K562 (cell line): ENCODE measurements around the gene AMOTL1. TPM values are rescaled to one million over a fixed set of nuclear protein-coding genes. Genes with fewer than 3 reads are reported as not detected.

Source experiments
- ATAC-seq: fragments of 200-7000 bp; cut with Tn5 transposase; 3 replicates; pipeline ENCODE4 v1.9.1; 2020; ENCODE audit warnings: moderate library complexity
- BruUV-seq: library from RNA; stranded (reverse); fragments of 400-500 nt; replicated peaks from 2 replicates; lab custom pipeline; 2021; lab: Mats Ljungman, UMichigan
- CTCF ChIA-PET: fragments of 300-600 bp; formaldehyde crosslinking; extraction: SDS; loops from one replicate; lab custom pipeline; 2021; ENCODE audit warnings: low intra/inter-chr PET ratio; lab: Yijun Ruan, JAX
- POLR2A ChIA-PET: fragments of 300-600, 350-650 bp; sonication (Branson Sonifier 250); formaldehyde crosslinking; extraction: SDS; loops from one replicate; lab custom pipeline; 2021; ENCODE audit warnings: antibody characterized with exemption, inconsistent platforms; lab: Yijun Ruan, JAX
- DNase-seq, 4 experiments: peaks; one replicate each; pipeline versions ENCODE4 v3.0.0 to v3.0.0-alpha.2; 2011 to 2018; ENCODE audit warnings: low spot score in 3 of 4, mixed read lengths in 3 of 4; ENCODE audit errors: extremely low read depth in 1 of 4
- FAIRE-seq: peaks from 2 replicates; lab custom pipeline; 2011; peaks lifted over from hg19 to GRCh38; lab: Jason Lieb, UNC
- H2AFZ ChIP-seq: 2 replicates; pipeline ENCODE4 v1.6.0; 2011; ENCODE audit warnings: low read depth, low read length, control low read depth, inconsistent platforms
- H3K27ac ChIP-seq: fragments of 200-600 bp; 3 replicates; pipeline ENCODE4 v1.8.0; 2011; ENCODE audit warnings: low read depth, mild to moderate bottlenecking, control low read depth, inconsistent platforms, low read length, moderate library complexity, mixed read lengths; ENCODE audit errors: extremely low read depth
- H3K27me3 ChIP-seq, 2 experiments: fragments of 300-600 bp in 1 of 2; 2 replicates in 1 of 2; 3 replicates in 1 of 2; pipeline versions ENCODE4 v1.6.0 to v1.8.0; 2011; ENCODE audit warnings: inconsistent platforms in 2 of 2, low read length in 2 of 2, mild to moderate bottlenecking in 1 of 2, mixed read lengths in 1 of 2, moderate library complexity in 1 of 2; ENCODE audit not compliant: control insufficient read depth in 2 of 2, insufficient read depth in 2 of 2
- H3K36me3 ChIP-seq: fragments of 300-600 bp; 3 replicates; pipeline ENCODE4 v1.8.0; 2011; ENCODE audit warnings: mild to moderate bottlenecking, low read length, inconsistent platforms; ENCODE audit not compliant: control insufficient read depth, insufficient read depth
- H3K4me1 ChIP-seq, 2 experiments: fragments of 200-600 bp in 1 of 2; replicated peaks in 1 of 2; 2 replicates in 1 of 2; 3 replicates in 1 of 2; pipeline versions ENCODE4 v1.5.1 to v1.8.0; 2011; ENCODE audit warnings: inconsistent platforms in 2 of 2, low read length in 2 of 2, mild to moderate bottlenecking in 1 of 2, mixed read lengths in 1 of 2, moderate library complexity in 1 of 2; ENCODE audit not compliant: control insufficient read depth in 2 of 2, insufficient read depth in 2 of 2
- H3K4me2 ChIP-seq: 2 replicates; pipeline ENCODE4 v1.6.1; 2011; ENCODE audit warnings: low read length, control low read depth, inconsistent platforms, mixed read lengths; ENCODE audit not compliant: insufficient read depth
- H3K4me3 ChIP-seq: fragments of 200-600 bp; sonication (generic), shearing (Covaris generic); 2 replicates; pipeline ENCODE4 v1.5.1; 2016; ENCODE audit warnings: control low read depth, inconsistent platforms
- H3K79me2 ChIP-seq: fragments of 200-600 bp; 3 replicates; pipeline ENCODE4 v1.8.0; 2011; ENCODE audit warnings: low read length, inconsistent platforms; ENCODE audit not compliant: control insufficient read depth, insufficient read depth
- H3K9ac ChIP-seq, 2 experiments: 2 replicates each; pipeline versions ENCODE4 v1.6.0 to v1.6.1; 2011; ENCODE audit warnings: low read depth in 2 of 2, low read length in 2 of 2, control low read depth in 1 of 2, inconsistent platforms in 1 of 2, mild to moderate bottlenecking in 1 of 2, mixed read lengths in 1 of 2; ENCODE audit not compliant: insufficient read depth in 1 of 2
- H3K9me1 ChIP-seq: one replicate; pipeline ENCODE4 v1.6.0; 2011; ENCODE audit warnings: inconsistent platforms, mild to moderate bottlenecking, low read length, moderate library complexity; ENCODE audit not compliant: control insufficient read depth, insufficient read depth
- H3K9me3 ChIP-seq: replicated peaks from 2 replicates; pipeline ENCODE4 v1.5.1; 2011; ENCODE audit warnings: low read depth, low read length, inconsistent platforms; ENCODE audit not compliant: control insufficient read depth, insufficient read depth
- H4K20me1 ChIP-seq: replicated peaks from 2 replicates; pipeline ENCODE4 v1.6.1; 2011; ENCODE audit warnings: low read length, inconsistent platforms, mixed read lengths; ENCODE audit not compliant: control insufficient read depth, insufficient read depth
- ATF1 ChIP-seq, 2 experiments: fragments of 450-650 bp in 1 of 2; IDR thresholded peaks; 2 replicates each; pipeline ENCODE4 v1.6.1; 2016; ENCODE audit warnings: missing compliant biosample characterization in 1 of 2, missing genetic modification characterization in 1 of 2
- PRPF4 ChIP-seq: fragments of 200-400 bp; formaldehyde crosslinking; IDR thresholded peaks from one replicate; pipeline ENCODE4 v1.6.1; 2017; ENCODE audit warnings: low read length, low read depth, mild to moderate bottlenecking; ENCODE audit not compliant: insufficient read depth, poor library complexity, severe bottlenecking
- RHOXF2B ChIP-seq: fragments of 250-450 bp; sonication (Bioruptor Pico); conservative IDR thresholded peaks from 2 replicates; pipeline ENCODE4 v1.5.1; 2021
- ZNF408 ChIP-seq: fragments of 250-450 bp; sonication (Bioruptor Pico); IDR thresholded peaks from 2 replicates; pipeline ENCODE4 v1.4.0; 2020; ENCODE audit warnings: low read depth, mild to moderate bottlenecking, moderate library complexity
- ZNF785 ChIP-seq: fragments of 250-450 bp; sonication (Bioruptor Pico); IDR thresholded peaks from 2 replicates; pipeline ENCODE4 v1.4.0; 2020; ENCODE audit warnings: mild to moderate bottlenecking
- WGBS: fragments of 100-300 bp; shearing (Covaris generic); methylation state at CpG from one replicate; pipeline ENCODE4 v1.1.6; 2016; ENCODE audit warnings: low coverage, mixed read lengths; ENCODE audit not compliant: insufficient coverage; ENCODE audit errors: missing lambda C conversion rate; 5-methylcytosine and 5-hydroxymethylcytosine counted together
- in situ Hi-C: fragments of 300-500 bp; cut with MboI; formaldehyde crosslinking; loops from 4 replicates; pipeline ENCODE4 v1.15.0; 2018; ENCODE audit warnings: inconsistent platforms, mixed read lengths
- intact Hi-C: fragments of 100-400 bp; cut with micrococcal nuclease; formaldehyde crosslinking; loops from 2 replicates; pipeline ENCODE4 v1.14.2; 2022
- polyA plus RNA-seq, 8 experiments: library from polyadenylated mRNA; depleted of rRNA in 4 of 8; stranded (reverse) in 5 of 8; unstranded in 3 of 8; fragments of >200 nt; fragmentation: Nextera tagmentation in 2 of 8; fragmentation: Illumina TruSeq in 1 of 8; extraction: Ambion mirVana in 2 of 8; extraction: Trizol in 1 of 8; gene quantifications; 2 replicates each; pipeline versions ENCODE4 v1.2.1 to v1.2.3, GENCODE V29; 2011 to 2014; ENCODE audit warnings: inconsistent platforms in 1 of 8, missing spikeins in 1 of 8
- total RNA-seq, 7 experiments: library from RNA; depleted of rRNA in 6 of 7; stranded (reverse); fragments of >200 nt in 6 of 7; fragmentation: Illumina TruSeq in 2 of 7; extraction: Trizol in 2 of 7; gene quantifications; 2 replicates each; pipeline versions ENCODE4 v1.2.1 to v1.2.3, GENCODE V29; 2011 to 2021; ENCODE audit warnings: low replicate concordance in 1 of 7
- TF ChIP-seq, protein P1 (sequence below): fragments of 450-650 bp; IDR thresholded peaks from 2 replicates; pipeline ENCODE4 v1.6.1; 2016; ENCODE audit warnings: mild to moderate bottlenecking, moderate library complexity
- TF ChIP-seq, protein P2 (sequence below): sonication (generic); formaldehyde crosslinking; IDR thresholded peaks from 2 replicates; pipeline ENCODE4 v1.8.0; 2022; ENCODE audit warnings: mild to moderate bottlenecking, missing genetic modification reagents

AMOTL1 gene
- total and polyA plus RNA-seq, 9 of the 15 experiments (the other 6 are each of a cell fraction or from before 2014, with no cell fraction given) = 4.0 to 35.4 (median 14.0) TPM

DNA sequence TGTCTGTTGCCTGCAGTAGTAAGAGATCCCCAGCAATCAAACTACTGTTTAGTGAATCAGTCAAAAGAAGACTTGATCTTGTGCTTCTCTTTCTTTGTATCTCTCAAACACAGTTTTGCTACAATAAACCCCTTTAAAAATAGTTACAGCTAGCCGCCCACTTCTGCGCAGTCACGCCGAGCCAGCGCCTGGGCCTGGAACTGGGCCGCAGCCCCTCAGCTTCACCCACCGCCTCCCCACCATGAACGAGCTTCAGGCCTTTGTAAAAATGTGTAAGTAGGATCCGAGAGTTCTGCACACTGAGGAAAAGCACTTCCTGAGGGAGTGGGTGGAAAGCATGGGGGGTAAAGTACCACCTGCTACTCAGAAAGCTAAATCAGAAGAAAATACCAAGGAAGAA lies 144.7 kb downstream of the AMOTL1 start:
- Histone ChIP-seq H3K27ac (no peak overlapping the region), H3K9ac (no peak overlapping the region), H3K4me1 (no peaks in the 10 kb centered on the region), H3K4me2 (no peak overlapping the region), H3K36me3 (no peaks in the 10 kb centered on the region), H3K27me3 (no peaks in the 10 kb centered on the region; a peak in 1 of 5 replicates), H3K79me2 (no peaks in the 10 kb centered on the region), H4K20me1 (no peaks in the 10 kb centered on the region), H3K9me1 (no peaks in the 10 kb centered on the region), H3K9me3 (no peaks in the 10 kb centered on the region), H3K4me3 (no peak overlapping the region), H2AFZ (no peak overlapping the region)
- FAIRE-seq = no peak
- ChIA-PET POLR2A (no interaction called here), CTCF (no interaction called here)
- BruUV-seq = no TSS peak
- intact Hi-C loops = loop anchor here (10.0 kb wide), 1 partner anchor 62 kb away; the partner anchor contains the start of genes CWC15 and KDM4D
- WGBS = 26% methylated on average over 8 of the region's 9 CpGs
- no peak for DNase-seq
- ATAC-seq = no peak
- in situ Hi-C loops = no loop called here
- no peak for TF ChIP-seq ZNF785 (CRISPR knock-in tag)
- TF ChIP-seq RHOXF2B (CRISPR knock-in tag) = no peak
- TF ChIP-seq, protein P1, sequence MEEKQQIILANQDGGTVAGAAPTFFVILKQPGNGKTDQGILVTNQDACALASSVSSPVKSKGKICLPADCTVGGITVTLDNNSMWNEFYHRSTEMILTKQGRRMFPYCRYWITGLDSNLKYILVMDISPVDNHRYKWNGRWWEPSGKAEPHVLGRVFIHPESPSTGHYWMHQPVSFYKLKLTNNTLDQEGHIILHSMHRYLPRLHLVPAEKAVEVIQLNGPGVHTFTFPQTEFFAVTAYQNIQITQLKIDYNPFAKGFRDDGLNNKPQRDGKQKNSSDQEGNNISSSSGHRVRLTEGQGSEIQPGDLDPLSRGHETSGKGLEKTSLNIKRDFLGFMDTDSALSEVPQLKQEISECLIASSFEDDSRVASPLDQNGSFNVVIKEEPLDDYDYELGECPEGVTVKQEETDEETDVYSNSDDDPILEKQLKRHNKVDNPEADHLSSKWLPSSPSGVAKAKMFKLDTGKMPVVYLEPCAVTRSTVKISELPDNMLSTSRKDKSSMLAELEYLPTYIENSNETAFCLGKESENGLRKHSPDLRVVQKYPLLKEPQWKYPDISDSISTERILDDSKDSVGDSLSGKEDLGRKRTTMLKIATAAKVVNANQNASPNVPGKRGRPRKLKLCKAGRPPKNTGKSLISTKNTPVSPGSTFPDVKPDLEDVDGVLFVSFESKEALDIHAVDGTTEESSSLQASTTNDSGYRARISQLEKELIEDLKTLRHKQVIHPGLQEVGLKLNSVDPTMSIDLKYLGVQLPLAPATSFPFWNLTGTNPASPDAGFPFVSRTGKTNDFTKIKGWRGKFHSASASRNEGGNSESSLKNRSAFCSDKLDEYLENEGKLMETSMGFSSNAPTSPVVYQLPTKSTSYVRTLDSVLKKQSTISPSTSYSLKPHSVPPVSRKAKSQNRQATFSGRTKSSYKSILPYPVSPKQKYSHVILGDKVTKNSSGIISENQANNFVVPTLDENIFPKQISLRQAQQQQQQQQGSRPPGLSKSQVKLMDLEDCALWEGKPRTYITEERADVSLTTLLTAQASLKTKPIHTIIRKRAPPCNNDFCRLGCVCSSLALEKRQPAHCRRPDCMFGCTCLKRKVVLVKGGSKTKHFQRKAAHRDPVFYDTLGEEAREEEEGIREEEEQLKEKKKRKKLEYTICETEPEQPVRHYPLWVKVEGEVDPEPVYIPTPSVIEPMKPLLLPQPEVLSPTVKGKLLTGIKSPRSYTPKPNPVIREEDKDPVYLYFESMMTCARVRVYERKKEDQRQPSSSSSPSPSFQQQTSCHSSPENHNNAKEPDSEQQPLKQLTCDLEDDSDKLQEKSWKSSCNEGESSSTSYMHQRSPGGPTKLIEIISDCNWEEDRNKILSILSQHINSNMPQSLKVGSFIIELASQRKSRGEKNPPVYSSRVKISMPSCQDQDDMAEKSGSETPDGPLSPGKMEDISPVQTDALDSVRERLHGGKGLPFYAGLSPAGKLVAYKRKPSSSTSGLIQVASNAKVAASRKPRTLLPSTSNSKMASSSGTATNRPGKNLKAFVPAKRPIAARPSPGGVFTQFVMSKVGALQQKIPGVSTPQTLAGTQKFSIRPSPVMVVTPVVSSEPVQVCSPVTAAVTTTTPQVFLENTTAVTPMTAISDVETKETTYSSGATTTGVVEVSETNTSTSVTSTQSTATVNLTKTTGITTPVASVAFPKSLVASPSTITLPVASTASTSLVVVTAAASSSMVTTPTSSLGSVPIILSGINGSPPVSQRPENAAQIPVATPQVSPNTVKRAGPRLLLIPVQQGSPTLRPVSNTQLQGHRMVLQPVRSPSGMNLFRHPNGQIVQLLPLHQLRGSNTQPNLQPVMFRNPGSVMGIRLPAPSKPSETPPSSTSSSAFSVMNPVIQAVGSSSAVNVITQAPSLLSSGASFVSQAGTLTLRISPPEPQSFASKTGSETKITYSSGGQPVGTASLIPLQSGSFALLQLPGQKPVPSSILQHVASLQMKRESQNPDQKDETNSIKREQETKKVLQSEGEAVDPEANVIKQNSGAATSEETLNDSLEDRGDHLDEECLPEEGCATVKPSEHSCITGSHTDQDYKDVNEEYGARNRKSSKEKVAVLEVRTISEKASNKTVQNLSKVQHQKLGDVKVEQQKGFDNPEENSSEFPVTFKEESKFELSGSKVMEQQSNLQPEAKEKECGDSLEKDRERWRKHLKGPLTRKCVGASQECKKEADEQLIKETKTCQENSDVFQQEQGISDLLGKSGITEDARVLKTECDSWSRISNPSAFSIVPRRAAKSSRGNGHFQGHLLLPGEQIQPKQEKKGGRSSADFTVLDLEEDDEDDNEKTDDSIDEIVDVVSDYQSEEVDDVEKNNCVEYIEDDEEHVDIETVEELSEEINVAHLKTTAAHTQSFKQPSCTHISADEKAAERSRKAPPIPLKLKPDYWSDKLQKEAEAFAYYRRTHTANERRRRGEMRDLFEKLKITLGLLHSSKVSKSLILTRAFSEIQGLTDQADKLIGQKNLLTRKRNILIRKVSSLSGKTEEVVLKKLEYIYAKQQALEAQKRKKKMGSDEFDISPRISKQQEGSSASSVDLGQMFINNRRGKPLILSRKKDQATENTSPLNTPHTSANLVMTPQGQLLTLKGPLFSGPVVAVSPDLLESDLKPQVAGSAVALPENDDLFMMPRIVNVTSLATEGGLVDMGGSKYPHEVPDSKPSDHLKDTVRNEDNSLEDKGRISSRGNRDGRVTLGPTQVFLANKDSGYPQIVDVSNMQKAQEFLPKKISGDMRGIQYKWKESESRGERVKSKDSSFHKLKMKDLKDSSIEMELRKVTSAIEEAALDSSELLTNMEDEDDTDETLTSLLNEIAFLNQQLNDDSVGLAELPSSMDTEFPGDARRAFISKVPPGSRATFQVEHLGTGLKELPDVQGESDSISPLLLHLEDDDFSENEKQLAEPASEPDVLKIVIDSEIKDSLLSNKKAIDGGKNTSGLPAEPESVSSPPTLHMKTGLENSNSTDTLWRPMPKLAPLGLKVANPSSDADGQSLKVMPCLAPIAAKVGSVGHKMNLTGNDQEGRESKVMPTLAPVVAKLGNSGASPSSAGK = no peak
- TF ChIP-seq PRPF4 = no peak
- TF ChIP-seq, protein P2, sequence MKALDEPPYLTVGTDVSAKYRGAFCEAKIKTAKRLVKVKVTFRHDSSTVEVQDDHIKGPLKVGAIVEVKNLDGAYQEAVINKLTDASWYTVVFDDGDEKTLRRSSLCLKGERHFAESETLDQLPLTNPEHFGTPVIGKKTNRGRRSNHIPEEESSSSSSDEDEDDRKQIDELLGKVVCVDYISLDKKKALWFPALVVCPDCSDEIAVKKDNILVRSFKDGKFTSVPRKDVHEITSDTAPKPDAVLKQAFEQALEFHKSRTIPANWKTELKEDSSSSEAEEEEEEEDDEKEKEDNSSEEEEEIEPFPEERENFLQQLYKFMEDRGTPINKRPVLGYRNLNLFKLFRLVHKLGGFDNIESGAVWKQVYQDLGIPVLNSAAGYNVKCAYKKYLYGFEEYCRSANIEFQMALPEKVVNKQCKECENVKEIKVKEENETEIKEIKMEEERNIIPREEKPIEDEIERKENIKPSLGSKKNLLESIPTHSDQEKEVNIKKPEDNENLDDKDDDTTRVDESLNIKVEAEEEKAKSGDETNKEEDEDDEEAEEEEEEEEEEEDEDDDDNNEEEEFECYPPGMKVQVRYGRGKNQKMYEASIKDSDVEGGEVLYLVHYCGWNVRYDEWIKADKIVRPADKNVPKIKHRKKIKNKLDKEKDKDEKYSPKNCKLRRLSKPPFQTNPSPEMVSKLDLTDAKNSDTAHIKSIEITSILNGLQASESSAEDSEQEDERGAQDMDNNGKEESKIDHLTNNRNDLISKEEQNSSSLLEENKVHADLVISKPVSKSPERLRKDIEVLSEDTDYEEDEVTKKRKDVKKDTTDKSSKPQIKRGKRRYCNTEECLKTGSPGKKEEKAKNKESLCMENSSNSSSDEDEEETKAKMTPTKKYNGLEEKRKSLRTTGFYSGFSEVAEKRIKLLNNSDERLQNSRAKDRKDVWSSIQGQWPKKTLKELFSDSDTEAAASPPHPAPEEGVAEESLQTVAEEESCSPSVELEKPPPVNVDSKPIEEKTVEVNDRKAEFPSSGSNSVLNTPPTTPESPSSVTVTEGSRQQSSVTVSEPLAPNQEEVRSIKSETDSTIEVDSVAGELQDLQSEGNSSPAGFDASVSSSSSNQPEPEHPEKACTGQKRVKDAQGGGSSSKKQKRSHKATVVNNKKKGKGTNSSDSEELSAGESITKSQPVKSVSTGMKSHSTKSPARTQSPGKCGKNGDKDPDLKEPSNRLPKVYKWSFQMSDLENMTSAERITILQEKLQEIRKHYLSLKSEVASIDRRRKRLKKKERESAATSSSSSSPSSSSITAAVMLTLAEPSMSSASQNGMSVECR (CRISPR knock-in tag) = no peak
- TF ChIP-seq ZNF408 = no peak
- no peak for TF ChIP-seq ATF1 (CRISPR knock-in tag; IDR thresholded peaks at IDR 0.05)
- no peak for TF ChIP-seq ATF1 (tag; IDR thresholded peaks at IDR 0.05)
